ENCODE measurements around the gene MYOCD.
"Not testable (repeated sequence)": the region's sequence is repeated elsewhere in the genome, so short reads cannot be mapped to it uniquely, and the experiment has no call there.

The MYOCD gene, protein sequence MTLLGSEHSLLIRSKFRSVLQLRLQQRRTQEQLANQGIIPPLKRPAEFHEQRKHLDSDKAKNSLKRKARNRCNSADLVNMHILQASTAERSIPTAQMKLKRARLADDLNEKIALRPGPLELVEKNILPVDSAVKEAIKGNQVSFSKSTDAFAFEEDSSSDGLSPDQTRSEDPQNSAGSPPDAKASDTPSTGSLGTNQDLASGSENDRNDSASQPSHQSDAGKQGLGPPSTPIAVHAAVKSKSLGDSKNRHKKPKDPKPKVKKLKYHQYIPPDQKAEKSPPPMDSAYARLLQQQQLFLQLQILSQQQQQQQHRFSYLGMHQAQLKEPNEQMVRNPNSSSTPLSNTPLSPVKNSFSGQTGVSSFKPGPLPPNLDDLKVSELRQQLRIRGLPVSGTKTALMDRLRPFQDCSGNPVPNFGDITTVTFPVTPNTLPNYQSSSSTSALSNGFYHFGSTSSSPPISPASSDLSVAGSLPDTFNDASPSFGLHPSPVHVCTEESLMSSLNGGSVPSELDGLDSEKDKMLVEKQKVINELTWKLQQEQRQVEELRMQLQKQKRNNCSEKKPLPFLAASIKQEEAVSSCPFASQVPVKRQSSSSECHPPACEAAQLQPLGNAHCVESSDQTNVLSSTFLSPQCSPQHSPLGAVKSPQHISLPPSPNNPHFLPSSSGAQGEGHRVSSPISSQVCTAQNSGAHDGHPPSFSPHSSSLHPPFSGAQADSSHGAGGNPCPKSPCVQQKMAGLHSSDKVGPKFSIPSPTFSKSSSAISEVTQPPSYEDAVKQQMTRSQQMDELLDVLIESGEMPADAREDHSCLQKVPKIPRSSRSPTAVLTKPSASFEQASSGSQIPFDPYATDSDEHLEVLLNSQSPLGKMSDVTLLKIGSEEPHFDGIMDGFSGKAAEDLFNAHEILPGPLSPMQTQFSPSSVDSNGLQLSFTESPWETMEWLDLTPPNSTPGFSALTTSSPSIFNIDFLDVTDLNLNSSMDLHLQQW

DNA sequence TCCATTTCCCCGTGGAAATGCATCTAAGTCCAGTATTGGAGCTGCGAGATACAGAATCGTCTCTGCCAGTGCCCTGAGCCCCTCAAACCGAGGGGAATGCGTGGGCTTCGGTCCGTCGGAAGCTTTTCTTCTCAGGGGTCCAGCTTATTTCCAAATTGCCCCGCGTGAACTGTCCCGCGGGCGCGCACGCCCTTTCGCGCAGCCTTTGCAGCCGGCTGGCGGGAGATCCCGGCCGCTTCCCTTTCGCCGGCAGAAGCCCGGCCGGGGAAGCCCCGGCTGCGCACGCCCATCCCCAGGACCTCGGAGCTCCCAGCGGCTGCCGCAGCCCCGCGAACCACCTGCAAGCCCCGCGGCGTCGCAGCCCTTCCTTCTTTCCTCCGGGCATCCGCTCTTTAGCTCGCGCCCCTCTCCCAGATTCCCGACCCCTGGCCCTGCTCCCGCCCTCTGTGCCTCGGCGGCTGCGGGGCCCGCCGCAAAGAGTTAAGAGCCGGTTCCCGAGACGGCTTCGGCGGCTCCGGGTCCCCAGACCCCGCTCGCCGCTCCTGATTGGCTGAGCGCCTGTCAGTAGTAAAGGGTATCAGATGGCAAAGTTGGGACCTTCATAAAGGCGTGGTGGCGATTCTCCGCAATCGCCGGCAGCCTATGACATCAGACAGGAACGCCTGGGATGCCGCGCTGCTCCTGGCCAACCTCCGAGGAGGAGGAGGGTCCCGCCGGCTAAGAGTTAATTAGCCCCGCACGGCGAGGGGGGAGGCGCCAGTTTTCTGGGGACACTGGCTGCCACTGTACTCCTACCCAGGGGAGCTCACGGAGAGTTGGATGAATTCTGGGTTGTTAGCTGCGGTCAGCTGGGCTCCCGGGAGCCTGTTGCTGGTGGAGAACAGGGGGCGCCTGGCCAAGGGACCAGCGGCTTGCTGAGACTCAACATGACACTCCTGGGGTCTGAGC, at the start of gene MYOCD:
MYOCD (plus strand) TSS at position 628 of the 948 bp plus-strand sequence; CDS start at position 927, 299 bp downstream.
- DNase-seq, result no peak

DNA sequence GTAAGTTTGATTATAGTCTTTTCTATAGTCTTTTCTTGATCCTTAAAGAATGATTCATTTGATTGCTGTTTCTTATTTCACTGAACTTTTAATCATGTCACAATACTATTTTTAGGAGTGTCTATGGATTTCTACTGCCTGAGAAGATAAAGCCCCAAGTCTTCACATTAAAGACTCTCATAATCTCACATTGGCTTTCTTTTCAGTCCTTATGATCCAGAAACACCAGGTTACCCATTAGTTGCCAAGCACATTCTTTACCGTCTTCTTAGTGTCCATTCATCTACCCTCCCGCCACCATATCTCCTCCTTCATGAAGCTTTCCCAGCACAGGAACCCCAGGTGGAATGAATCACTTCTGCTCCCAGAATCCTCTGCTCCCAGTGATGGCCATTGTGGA, 49.5 kb upstream of the MYOCD start:
- DNase-seq, result no peak

DNA sequence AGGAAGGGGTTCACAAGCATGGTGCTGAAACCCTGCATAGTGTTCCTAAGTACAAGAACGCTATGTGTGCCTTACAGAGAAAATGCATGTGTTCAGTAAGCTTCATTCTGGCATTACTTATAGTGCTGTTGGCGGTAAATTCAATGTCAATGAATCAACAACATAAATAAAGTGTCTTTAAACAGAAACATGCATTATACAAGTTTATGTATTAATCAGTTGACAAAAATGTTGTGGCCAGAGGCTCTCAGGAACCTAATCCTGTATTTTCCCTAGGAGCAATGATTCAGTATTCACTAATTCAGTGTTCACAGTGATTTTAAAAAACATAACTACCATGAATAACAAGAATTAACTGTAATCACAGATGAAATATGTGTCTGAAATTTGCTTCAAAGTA, 47.1 kb upstream of the MYOCD start:
- DNase-seq, result no peak

DNA sequence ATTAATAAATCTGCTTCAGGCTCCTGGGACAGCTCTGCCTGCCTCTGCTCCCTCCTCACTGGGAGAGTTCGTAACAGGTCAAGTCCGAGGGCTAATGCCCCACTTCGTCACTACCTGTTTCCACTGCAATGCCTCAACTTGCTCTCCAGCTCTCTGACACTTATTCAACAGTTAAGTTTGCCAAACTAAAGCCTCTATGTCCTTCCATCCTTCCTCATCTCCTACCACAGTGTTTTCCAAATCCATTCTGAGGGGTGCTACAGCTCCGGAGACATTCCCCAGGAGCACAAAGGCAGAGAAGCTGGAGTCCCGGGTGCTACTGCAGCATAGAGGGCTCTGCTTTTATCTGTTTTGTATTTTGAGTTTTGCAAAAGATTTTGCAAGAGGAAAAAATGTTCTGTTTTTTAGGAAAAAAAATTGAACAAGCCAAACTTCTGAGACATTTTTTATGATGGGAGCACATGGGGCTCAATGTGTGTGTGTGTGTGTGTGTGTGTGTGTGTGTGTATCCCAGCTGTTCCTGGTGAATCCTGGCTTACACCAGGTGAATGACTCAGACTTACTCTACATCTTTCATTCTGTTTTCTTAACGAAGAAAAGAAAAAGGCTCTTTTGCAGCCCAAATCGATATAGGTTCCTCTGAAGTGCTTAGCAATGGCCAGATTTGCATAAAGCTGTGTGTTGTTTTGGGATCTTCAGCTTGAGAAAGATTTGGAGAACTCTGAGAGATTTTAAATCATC, 46.1 kb upstream of the MYOCD start:
- DNase-seq, result no peak

DNA sequence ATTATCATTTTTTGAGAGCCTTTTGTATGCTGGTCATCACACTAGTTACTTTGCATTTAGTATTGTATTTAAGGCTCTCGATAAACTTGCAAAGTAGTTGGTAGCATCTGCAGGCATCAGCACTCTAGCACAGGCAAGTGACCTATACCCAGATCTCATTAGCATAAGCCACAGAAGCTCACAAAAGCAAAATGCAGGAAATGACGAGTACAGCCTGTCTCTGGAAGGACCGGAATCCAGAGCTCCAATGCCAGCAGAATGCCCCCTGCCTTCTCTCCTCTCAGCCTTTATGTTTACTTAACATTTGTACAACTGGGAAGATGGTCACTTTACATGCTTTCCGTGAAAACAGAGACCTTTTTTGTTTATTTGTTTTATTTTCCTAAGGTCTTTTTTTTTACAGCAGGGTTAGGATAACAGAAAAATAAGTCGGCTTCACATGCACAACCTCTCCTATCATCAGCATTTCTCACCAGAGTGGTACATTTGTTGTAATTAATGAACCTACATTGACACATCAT, 45.4 kb upstream of the MYOCD start:
- no peak for DNase-seq

DNA sequence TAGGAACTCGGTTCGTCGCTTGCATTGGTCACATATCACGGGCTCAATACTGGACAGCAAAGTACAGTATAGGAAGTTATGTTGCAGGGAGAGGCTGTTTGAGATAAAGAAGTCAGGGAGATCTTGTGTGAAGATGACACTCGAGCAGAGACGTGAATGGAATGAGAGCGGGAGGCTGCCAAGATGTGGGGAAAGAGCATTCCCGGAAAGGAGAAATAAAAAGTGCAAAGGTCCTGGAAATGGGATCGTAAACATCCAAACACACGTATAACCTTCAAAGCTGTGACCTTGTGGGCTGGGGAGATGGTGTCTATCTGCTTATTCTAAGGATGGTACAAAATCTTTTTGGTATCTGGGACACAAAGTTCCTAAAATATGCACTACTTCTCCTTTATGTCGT, 43.0 kb upstream of the MYOCD start:
- DNase-seq, result no peak

DNA sequence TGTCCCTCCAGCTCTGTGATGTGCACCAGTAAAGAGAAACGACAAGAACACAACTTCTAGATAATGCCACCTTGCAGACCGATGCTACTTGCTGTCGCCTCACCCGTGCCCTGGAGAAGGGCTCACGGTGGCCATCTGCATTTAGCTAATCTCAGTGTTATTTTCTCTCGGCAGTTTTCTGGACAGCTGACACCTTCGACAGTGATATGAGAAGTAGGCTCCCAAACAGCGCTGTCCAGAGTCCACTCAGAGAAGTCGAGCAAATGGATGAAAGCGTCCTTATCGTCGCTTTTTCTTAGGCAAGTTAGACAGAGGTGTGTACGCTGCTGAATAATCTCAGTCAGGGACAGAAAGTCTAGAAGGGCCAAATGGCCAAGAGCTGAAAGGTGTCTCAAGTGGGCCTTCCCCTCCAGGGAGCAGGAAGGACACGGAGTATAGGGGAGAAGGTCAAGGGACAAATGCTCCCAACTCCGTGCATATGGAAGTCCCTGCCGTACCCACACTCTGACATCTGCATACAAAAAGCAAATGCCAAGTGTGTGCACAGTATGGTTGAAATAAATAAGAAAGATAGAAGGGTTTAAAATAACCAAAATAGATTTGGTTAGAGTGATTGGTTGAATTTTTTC, 42.4 kb upstream of the MYOCD start:
- DNase-seq, result no peak

DNA sequence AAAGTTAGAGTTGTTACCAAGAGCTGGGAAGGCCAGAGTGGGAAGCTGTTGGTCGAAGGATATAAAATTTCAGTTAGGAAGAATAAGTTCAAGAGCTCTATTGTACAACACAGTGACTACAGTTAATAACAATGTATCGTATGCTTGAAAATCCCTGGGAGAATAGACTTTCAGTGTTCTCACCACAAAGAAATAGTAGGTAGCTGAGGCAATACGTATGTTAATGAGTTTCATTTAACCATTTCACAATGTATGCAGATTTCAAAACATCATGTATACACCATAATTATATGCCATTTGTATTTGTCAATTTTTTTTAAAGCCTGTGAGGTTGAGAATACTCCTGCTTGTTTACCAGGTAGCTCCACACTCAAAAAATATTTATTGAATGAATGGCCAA, 41.5 kb upstream of the MYOCD start:
- no peak for DNase-seq

DNA sequence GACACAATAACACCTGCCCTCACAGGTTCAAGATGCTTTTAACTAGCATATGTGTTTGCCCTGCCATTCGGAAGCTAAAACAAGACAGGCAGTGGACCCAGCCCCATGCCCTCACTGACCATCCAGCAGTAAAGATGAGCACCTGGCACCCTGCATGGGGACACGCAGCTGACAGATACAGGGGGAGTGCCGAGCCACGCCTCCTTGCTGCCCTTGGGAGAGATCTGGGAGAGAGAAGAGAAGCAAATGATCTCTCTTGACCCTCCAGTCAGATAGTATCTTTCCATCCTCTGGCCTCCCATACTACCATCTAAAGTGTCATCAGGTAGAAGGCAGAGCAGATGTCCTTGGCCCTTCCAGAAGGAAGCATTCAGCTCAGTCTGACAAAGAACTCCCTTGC, 40.6 kb upstream of the MYOCD start:
- DNase-seq, result no peak

DNA sequence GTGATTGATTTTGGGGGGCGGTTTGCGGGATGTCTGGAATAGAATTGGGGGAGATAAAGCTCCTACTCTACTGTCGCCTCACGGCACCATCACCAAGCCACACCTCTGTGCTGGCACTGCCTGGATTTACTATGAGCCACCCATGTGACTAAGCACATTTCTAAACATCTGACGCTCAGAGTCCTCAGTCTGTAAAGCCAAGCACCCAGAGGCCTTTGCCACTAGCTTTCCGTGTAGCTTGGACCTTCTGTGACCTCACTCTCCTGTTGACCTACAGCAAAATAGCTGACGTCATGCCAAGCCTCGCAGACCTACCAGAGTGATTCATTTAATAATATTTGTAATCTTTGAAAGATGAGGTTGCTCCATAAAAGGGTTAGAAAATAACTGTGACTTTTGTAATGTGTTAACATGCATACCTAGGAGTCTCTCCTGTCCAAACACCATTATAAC, 38.5 kb upstream of the MYOCD start:
- DNase-seq, result no peak

DNA sequence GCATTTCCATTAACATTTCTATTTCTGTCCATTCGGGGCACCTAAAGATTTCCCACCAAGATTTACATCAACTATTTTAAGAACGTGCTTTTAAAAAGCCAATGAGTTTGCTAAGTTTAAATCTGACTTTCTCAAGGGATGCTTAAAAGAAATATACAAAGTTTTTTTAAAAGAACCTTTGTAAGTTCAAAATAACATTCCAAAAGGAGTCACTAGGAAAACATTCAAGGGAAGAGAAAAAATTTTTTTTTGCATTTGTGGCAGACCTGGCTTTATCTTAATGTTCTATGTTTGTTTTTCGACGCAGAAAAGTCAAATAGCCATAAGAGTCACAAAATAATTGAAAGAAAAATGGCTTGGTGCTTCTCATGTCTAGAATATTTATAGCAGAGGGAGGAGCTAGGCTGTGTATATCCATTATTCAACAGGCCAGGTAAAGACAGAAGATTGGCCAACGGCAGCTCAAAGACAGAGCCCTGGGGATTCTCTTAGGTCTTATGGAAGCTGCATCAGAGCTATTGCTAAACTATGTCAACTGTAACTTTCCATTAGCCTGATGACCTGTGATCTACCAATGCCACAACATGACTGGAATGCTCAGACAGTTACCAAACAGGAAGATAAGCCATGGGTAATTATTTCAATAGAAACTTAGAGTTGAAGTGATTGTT, 37.8 kb upstream of the MYOCD start:
- no peak for DNase-seq

DNA sequence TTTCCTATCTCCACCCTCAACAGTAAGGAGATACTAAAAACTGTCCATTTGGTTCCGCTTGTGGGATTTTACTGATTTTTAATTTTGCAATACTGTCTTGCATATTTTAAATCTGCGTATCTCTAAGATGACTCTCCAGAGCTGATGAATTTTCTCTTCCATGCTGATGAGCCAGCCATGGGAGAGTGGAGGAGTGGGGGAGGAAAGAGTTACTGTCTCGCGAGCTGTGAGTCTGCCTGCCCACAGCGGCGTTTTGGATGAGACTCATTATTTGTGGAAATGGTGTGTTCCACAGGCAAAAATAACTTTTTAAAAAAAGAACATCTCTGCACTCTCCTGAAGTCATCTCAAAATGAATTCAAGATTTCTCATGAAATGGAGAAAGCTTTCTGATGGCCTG, 34.6 kb upstream of the MYOCD start:
- no peak for DNase-seq

DNA sequence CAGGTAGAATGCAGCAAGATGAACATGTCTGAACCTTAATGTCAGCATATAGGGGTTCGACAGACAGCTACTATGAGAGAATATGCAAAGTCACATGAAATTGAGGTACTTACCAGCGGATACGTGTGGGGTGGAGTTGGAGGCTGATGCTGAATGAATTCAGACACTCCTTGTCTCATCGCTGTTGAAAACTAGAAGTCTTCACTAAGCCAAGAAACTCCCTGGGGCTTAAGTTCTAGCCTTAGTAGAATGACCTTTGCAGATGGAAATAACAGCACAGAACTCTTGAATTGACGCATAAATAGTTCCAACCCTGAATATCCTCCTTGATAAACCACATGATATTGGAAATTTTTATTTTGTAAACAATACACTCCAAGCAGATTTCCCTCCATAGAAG, 32.9 kb upstream of the MYOCD start:
- DNase-seq, result no peak

DNA sequence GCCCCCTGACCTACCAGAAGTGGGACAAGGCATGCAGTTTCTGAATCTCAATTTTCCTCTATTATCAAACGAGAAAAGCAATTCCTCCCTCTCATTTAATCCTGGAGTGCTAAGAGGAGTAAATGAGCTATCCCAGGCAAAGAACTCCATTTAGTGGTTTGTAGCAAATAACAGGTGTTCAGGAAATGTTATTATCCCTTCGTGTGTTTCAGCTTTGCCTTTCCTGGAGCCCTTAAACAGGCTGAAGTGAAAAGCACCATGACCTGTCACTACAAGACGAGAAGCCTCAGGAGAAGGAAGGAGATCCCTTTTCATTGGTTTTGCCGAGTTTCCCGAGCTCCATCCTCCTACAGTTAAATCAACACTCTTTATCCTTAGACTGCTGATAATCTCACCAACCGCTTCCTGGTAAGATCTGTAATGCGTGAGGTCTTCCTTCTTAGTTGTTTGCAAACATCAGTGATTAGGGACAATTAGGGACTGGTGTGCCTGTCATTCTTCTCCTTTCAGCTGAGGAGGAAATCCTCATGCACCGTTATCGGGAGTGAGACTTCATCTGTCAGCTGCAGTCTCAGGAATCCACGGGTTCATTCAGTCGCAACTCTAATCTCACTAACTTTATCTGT, 30.8 kb upstream of the MYOCD start:
- DNase-seq, result no peak

DNA sequence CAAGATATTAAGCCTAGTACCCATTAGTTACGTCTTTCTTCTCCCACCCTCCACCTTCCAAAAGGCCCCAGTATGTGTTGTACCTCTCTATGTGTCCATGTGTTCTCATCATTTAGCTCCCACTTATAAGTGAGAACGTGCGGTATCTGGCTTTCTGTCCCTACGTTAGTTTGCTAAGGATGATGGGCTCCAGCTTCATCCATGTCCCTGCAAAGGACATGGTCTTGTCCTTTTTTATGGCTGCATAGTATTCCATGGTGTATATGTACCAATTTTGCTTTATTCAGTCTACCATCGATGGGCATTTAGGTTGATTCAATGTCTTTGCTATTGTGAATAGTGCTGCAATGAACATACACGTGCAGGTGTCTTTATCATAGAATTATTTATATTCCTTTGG, 29.7 kb upstream of the MYOCD start:
- DNase-seq, result not testable (repeated sequence)

DNA sequence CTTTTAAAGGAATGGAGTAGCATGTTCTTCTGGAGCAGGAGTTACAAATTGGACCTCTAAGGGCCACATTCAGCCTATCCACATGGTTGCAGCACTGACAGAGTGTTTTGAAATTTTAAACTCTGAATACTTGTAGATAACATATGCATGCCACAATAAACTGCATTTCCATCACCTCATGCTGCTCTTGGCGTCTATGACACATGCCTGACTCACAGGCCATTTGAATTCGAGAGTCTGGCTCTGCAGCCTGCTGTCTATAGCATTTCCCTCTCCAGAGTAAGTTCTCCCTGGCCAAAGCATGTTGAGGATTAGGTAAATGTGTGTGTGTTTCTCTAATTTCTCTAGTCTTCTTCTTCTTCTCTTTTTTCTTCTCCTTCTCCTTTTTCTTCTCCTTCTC, 28.7 kb upstream of the MYOCD start:
- DNase-seq, result no peak

DNA sequence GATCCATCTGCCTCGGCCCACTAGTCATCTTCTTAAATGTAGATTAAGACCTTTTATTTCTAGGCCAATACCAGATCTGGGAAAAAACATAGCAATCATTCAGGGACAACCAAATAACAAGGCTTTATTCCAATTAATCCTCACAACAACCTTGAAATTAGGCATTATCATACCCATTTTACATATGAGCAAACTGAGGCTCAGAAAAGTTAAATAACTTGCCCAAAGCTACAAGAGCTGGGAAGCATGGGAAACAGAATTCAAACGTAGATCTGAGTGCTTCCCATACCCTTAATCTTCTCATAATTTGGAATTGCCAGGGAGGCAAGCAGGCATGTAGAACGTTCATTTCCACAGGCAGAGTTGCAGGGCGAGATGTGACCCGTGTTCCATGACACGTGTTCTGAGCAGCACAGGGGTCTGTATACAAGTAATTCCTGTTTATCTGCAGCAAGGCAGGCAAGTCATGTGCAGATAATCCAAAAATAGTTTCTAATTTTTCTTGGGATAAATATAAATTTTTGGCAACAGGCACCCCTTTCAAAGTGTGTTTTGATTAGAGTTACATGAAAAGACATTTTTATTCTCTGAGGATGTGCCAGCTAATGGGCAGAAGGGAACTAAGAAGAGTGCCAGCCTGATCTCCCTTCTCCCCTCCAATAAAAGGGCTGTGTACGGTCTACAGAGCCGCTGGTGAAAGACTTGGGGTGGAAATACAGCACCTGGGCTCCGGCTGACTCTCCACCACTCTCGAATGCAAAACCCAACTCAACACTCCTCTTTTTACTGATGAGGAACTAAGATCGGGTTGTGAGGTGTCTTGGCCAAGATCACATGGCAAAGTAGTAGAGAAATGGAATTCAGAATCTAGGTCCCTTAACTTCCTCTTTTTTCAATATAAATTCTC, 27.7 kb upstream of the MYOCD start:
- no peak for DNase-seq

DNA sequence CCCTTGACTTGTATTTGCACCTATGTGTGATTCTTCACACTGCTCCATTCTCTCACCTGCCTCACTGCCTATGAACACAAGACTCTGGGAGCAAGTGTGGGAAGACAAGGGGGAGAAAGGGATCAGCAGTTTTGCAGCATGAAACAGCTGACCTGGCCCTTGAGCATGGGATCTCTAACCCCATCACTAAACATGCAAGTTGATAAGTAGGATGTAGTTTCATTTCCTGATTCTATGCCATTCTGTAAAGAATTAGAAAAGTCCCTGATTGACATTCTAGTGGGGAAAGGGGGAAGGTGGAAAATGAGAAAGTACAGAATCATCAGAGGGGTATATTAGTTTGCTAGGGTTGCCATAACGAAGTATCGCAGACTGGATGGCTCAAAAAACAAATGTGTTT, 25.3 kb upstream of the MYOCD start:
- DNase-seq, result no peak

DNA sequence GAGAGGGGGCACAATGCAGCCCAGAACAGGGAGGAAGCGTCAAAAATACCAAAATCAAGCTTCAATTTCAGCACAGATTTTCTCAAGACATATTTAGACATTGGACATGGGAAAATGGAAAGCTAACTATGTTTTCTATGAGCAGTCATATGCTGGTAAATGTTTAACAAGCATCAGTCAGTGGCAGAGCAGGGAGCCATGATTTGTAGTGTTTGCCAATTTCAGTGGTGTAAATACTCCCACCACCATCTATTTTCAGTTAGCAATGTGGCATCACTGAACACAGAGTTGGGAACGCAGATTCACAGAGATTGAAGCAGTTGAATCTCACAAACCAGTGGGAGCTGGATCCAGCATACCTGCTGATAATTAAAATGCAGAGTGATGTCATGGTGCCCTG, 24.6 kb upstream of the MYOCD start:
- DNase-seq, result no peak

All from NCI-H2081 treated with DMSO at 0.1 percent for 48 hours (cell line).